ENCODE results near the gene MOGAT2.
"Not testable (repeated sequence)": the region's sequence is repeated elsewhere in the genome, so short reads cannot be mapped to it uniquely, and the experiment has no call there.

MOGAT2 gene

DNA sequence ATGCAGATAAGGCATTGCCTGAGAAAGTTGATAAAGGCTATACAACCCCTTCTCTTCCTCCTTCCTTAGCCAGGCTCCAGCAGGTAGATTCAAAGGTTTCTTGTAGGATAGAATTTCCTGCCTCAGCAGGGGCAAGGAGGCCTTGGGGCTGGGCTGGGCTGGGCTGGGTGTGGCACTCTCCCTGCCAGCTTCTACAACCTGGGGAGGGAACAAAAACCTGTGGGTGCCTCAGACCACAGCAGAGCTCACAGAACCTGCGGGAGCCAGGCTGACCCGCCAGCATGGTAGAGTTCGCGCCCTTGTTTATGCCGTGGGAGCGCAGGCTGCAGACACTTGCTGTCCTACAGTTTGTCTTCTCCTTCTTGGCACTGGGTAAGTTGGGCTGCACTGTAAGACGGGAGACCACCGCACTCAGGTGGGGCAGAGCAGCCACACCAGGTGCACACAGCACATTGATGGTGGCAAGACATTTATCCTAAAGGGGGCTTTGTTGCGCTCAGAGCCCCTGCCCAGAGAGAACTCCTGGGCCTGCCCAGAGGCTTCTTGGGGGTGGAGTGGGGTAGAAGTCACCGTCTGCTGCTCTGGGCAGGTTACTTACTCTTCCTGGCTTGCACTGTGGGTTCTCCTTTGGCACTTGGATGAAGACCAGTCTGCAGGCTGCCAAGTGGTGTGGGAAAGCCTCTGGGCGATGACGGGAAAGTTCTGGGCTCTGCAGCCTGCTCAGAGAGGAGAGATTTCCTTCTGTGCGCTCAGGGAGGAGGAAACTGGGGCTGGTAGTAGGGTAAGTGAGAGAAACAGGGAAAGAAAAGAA, at the start of gene MOGAT2:
Gene MOGAT2 (plus strand): TSS at position 231 of the 811 bp plus-strand sequence. CDS start 51 bp downstream, at position 282.
- peaks cover 60% of the 10 kb centered on the region for H3K27me3 ChIP-seq (ENCODE audit: control insufficient read depth, insufficient read depth, low read length)
- H3K27ac ChIP-seq (ENCODE audit: low read depth, low read length) = no peak within 1 kb of the TSS
- H3K9me3 ChIP-seq (ENCODE audit: control insufficient read depth, insufficient read depth, low read depth, low read length) = no peaks in the 10 kb centered on the region
- H3K4me1 ChIP-seq (ENCODE audit: control insufficient read depth, insufficient read depth, low read length) = no peaks in the 10 kb centered on the region; the same call in 1 of the 2 replicates
- H3K4me3 ChIP-seq (ENCODE audit: low read depth, low read length) = no peak within 1 kb of the TSS
- no peaks in the 10 kb centered on the region for H3K36me3 ChIP-seq (ENCODE audit: control insufficient read depth, insufficient read depth, low read length)
- H3K9ac ChIP-seq (ENCODE audit: low read length) = no peak within 1 kb of the TSS

DNA sequence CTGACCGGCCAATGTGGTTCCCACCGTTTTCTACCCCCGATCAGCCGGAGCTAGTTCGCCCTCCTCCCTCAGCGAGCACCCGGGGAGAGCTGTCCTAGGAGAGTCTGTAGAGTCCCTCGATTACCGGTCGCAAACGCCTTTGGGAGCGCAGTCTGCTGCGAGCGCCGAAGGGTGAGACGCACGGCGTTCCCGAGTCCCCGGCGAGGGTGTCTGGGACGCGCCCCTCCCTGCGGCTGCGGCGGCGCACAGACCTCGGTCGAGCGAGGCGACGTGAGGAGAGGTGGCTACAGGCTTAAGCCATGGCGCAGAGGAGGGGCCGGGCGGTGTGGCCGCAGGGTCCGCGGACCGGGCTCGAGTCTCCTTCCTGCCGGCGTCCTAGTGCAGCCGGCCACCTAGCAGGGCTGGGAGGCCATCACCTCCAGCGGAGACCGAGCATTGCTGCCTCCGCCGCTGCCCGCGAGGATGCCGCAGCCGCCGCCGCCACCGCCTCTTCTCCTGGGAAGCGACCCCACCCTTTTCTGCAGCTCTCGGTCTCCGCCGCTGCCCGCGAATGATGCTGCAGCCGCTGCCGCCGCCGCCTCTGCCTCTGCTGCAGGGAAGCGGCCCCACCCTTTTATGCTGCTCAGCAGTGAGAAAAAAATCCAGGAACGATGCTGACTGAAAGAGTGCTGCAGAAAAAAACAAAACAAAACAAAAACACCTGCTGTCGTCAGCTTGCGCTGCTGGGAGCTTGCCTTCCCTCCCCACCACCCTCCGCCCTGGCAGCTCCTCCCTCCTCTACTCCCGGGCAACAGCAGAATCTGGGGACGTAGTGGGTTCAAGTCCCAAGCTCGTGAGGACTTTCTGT, 49.0 kb upstream of the MOGAT2 start, which contains the start of gene MAP6:
Gene MAP6 (minus strand): TSS at position 588 of the 847 bp plus-strand sequence. CDS start 669 bp downstream, outside the sequence.
- Histone ChIP-seq H3K27ac (ENCODE audit: low read depth, low read length) (no peak within 1 kb of the TSS), H3K36me3 (ENCODE audit: control insufficient read depth, insufficient read depth, low read length) (no peaks in the 10 kb centered on the region), H3K4me3 (ENCODE audit: low read depth, low read length) (peak within 1 kb of the TSS; percentile 62), H3K9ac (ENCODE audit: low read length) (no peak within 1 kb of the TSS), H3K4me1 (ENCODE audit: control insufficient read depth, insufficient read depth, low read length) (peaks cover 15% of the 10 kb centered on the region; the same call in 1 of the 2 replicates), H3K27me3 (ENCODE audit: control insufficient read depth, insufficient read depth, low read length) (peaks cover 90% of the 10 kb centered on the region), H3K9me3 (ENCODE audit: control insufficient read depth, insufficient read depth, low read depth, low read length) (peaks cover 2% of the 10 kb centered on the region; the same call in 1 of the 2 replicates)

DNA sequence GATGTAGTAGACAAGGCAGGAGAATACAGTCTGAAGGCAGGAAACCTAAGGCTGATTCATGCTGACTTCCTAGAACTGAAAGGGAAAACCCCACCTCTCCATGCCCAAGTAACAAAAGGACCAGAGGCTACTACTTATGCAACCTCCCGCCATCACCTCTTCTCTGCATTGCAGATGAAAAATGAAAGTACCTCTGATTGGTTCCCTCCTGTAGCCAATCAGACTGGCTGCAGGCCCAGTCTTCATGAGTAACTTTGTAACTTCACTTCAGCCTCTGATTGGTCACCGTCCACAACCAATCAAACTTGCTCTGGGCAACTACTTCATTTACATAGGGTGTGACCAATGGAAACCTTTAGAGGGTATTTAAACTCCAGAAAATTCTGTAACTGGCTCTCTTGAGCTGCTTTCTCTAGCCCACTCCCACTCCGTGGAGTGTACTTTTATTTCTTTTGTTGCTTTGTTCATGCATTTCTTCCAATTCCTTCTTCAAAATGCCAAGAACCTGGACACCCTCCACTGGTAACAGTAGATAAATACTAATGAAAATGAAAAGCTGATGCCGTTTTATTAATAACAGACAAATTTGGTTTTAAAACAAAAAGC, 43.6 kb upstream of the MOGAT2 start:
- Histone ChIP-seq H3K9ac (ENCODE audit: low read length) (no peak overlapping the region), H3K27ac (ENCODE audit: low read depth, low read length) (no peak overlapping the region), H3K4me3 (ENCODE audit: low read depth, low read length) (no peak overlapping the region), H3K4me1 (ENCODE audit: control insufficient read depth, insufficient read depth, low read length) (no peaks in the 10 kb centered on the region), H3K36me3 (ENCODE audit: control insufficient read depth, insufficient read depth, low read length) (no peaks in the 10 kb centered on the region), H3K27me3 (ENCODE audit: control insufficient read depth, insufficient read depth, low read length) (peaks cover 67% of the 10 kb centered on the region), H3K9me3 (ENCODE audit: control insufficient read depth, insufficient read depth, low read depth, low read length) (peaks cover 6% of the 10 kb centered on the region; the same call in 1 of the 2 replicates)

DNA sequence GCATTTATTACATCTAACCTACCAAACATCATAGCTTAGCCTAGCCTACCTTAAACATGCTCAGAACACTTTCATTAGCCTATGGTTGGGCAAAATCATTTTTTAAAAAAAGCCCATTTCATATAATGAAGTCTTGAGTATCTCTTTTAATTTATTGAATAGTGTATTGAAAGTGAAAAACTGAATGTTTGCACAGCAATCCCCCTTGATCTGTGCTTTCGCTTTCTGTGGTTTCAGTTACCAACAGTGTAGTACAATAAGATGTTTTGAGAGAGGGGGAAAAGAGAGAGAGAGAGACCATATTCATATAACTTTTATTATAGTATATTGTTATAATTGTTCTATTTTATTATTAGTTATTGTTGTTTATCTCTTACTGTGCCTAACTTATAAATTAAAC, 40.4 kb upstream of the MOGAT2 start:
- Histone ChIP-seq H3K4me1 (ENCODE audit: control insufficient read depth, insufficient read depth, low read length) (no peaks in the 10 kb centered on the region), H3K36me3 (ENCODE audit: control insufficient read depth, insufficient read depth, low read length) (no peaks in the 10 kb centered on the region), H3K27ac (ENCODE audit: low read depth, low read length) (no peak overlapping the region), H3K4me3 (ENCODE audit: low read depth, low read length) (no peak overlapping the region), H3K9ac (ENCODE audit: low read length) (no peak overlapping the region), H3K27me3 (ENCODE audit: control insufficient read depth, insufficient read depth, low read length) (peaks cover 42% of the 10 kb centered on the region), H3K9me3 (ENCODE audit: control insufficient read depth, insufficient read depth, low read depth, low read length) (peaks cover 6% of the 10 kb centered on the region; the same call in 1 of the 2 replicates)

DNA sequence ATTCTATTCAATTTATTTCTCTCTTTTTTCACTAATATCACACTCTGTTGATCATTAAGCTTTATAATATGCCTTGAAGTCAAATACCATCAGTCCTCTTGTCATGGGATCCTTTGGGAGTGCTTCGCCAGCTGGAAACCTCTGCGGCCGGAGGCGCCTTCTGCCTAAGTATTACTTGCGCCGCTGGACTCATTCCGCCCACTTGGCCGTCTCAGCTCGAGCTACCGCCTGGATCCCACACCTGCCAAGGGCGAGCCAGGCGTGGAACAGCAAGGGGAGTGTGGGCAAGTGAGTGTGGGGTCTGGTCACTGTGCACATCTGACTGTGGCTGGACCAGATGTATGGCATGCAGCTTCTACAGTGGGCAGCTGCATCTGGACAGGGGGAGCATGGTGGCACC, 39.7 kb upstream of the MOGAT2 start:
- H3K4me1 ChIP-seq (ENCODE audit: control insufficient read depth, insufficient read depth, low read length) = no peaks in the 10 kb centered on the region
- H3K27ac ChIP-seq (ENCODE audit: low read depth, low read length) = no peak overlapping the region
- H3K27me3 ChIP-seq (ENCODE audit: control insufficient read depth, insufficient read depth, low read length) = peaks cover 35% of the 10 kb centered on the region
- H3K9me3 ChIP-seq (ENCODE audit: control insufficient read depth, insufficient read depth, low read depth, low read length) = peaks cover 6% of the 10 kb centered on the region; the same call in 1 of the 2 replicates
- H3K36me3 ChIP-seq (ENCODE audit: control insufficient read depth, insufficient read depth, low read length) = no peaks in the 10 kb centered on the region
- no peak overlapping the region for H3K4me3 ChIP-seq (ENCODE audit: low read depth, low read length)
- no peak overlapping the region for H3K9ac ChIP-seq (ENCODE audit: low read length)

DNA sequence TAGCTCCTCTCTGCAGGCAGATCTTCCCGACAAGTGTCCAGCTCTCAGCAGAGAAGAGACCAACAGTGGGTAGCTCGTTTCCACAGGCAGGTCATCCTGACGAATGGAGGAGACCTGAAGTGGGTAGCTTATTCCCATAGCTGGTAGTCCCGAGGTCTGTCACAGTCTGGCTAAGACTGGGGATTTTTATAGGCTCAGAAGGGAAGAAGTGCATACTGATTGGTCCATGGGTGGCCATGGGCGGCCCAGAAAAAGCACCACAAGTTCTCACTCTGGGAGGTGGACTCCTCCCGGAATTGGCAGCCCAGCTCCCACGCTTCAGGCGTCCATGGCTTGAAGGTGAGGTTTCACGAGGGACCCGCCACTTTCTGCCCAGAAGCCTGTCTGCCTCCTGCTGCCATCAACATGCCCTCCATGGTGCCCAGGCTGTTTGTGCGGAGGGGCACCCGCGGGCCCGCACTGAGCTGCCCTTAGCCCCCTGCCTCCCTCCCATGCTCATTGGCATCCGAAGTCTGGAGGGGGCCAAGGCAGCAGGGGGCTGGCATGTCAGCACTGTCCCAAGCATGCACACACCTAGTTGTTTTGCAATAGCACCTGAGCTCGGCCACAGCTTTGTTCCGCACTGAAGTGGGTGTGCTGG, 38.9 kb upstream of the MOGAT2 start:
- no peak overlapping the region for H3K4me3 ChIP-seq (ENCODE audit: low read depth, low read length)
- H3K36me3 ChIP-seq (ENCODE audit: control insufficient read depth, insufficient read depth, low read length) = no peaks in the 10 kb centered on the region
- H3K27ac ChIP-seq (ENCODE audit: low read depth, low read length) = no peak overlapping the region
- no peaks in the 10 kb centered on the region for H3K4me1 ChIP-seq (ENCODE audit: control insufficient read depth, insufficient read depth, low read length)
- H3K9ac ChIP-seq (ENCODE audit: low read length) = no peak overlapping the region
- peaks cover 4% of the 10 kb centered on the region; the same call in 1 of the 2 replicates for H3K9me3 ChIP-seq (ENCODE audit: control insufficient read depth, insufficient read depth, low read depth, low read length)
- H3K27me3 ChIP-seq (ENCODE audit: control insufficient read depth, insufficient read depth, low read length) = peaks cover 33% of the 10 kb centered on the region

DNA sequence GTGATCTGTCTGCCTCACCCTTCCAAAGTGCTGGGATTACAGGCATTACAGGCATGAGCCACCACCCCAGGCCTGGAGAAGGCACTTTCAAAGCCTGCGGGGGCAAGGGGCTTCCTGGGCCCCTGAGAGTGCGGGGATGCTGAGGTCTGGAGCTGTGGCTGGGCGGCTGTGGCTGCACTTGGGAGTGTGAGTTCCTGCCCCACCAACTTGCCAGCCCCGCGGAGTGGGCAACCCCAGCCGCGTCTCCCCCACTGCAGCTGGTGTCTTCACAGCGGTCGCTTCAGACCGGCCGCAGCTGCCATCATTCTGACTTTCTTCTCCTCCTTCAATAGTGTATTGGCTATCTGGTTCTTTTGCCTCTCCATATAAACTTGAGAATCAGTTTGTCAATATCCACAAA, 38.1 kb upstream of the MOGAT2 start:
- H3K36me3 ChIP-seq (ENCODE audit: control insufficient read depth, insufficient read depth, low read length) = no peaks in the 10 kb centered on the region
- H3K27me3 ChIP-seq (ENCODE audit: control insufficient read depth, insufficient read depth, low read length) = peaks cover 33% of the 10 kb centered on the region
- no peak overlapping the region for H3K27ac ChIP-seq (ENCODE audit: low read depth, low read length)
- no peaks in the 10 kb centered on the region for H3K4me1 ChIP-seq (ENCODE audit: control insufficient read depth, insufficient read depth, low read length)
- no peaks in the 10 kb centered on the region for H3K9me3 ChIP-seq (ENCODE audit: control insufficient read depth, insufficient read depth, low read depth, low read length)
- H3K9ac ChIP-seq (ENCODE audit: low read length) = no peak overlapping the region
- no peak overlapping the region for H3K4me3 ChIP-seq (ENCODE audit: low read depth, low read length)

DNA sequence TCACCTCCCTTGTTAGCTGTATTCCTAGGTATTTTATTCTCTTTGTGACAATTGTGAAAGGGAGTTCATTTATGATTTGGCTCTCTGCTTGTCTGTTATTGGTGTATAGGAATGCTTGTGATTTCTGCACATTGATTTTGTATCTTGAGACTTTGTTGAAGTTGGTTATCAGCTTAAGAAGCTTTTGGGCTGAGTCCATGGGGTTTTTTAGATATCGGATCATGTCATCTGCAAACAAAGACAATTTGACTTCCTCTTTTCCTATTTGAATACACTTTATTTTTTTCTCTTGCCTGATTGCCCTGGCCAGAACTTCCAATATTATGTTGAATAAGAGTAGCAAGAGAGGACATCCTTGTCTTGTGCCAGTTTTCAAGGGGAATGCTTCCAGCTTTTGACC, 33.8 kb upstream of the MOGAT2 start:
- not testable (repeated sequence) for H3K36me3 ChIP-seq (ENCODE audit: control insufficient read depth, insufficient read depth, low read length); H3K27ac ChIP-seq (ENCODE audit: low read depth, low read length); H3K9ac ChIP-seq (ENCODE audit: low read length); H3K4me3 ChIP-seq (ENCODE audit: low read depth, low read length); H3K9me3 ChIP-seq (ENCODE audit: control insufficient read depth, insufficient read depth, low read depth, low read length); H3K4me1 ChIP-seq (ENCODE audit: control insufficient read depth, insufficient read depth, low read length)
- H3K27me3 ChIP-seq (ENCODE audit: control insufficient read depth, insufficient read depth, low read length) = peaks cover 26% of the 10 kb centered on the region

DNA sequence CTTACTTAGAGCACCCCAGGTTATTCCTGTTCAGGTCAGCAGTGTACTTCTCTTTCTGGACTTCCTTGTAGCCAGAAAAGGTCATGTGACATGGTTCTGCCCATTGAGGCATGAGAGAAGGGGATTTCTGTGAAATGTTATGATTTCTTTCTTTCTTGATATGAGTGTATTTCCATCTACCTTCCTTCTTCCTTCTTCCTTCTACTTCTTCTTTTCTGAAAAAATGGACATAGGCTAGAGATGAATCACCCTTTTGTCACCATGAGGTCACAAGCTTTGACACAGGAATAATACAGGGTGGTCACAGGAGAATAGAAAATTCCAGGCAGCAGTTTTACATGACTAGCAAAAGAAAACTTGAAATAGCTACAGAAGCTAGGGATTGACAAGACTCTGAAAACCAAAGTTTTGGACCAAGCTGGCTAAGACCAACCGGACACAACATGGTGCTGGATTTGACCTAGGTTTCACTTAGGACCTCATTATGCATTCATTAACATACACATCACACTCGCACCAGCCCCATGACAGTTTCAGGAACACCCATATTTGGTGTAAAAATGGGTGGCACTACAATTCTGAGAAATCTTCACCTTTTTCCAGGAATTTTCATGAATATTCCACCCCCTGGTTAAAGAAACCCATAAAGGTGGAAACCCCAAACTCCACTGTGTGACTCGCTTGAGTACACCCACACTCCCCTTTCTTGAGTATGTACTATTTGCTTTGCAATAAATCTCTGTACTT, 27.6 kb upstream of the MOGAT2 start:
- H3K9ac ChIP-seq (ENCODE audit: low read length) = no peak overlapping the region
- H3K27ac ChIP-seq (ENCODE audit: low read depth, low read length) = no peak overlapping the region
- no peaks in the 10 kb centered on the region; the same call in 1 of the 2 replicates for H3K9me3 ChIP-seq (ENCODE audit: control insufficient read depth, insufficient read depth, low read depth, low read length)
- peaks cover 17% of the 10 kb centered on the region for H3K27me3 ChIP-seq (ENCODE audit: control insufficient read depth, insufficient read depth, low read length)
- no peaks in the 10 kb centered on the region for H3K36me3 ChIP-seq (ENCODE audit: control insufficient read depth, insufficient read depth, low read length)
- no peaks in the 10 kb centered on the region for H3K4me1 ChIP-seq (ENCODE audit: control insufficient read depth, insufficient read depth, low read length)
- no peak overlapping the region for H3K4me3 ChIP-seq (ENCODE audit: low read depth, low read length)

DNA sequence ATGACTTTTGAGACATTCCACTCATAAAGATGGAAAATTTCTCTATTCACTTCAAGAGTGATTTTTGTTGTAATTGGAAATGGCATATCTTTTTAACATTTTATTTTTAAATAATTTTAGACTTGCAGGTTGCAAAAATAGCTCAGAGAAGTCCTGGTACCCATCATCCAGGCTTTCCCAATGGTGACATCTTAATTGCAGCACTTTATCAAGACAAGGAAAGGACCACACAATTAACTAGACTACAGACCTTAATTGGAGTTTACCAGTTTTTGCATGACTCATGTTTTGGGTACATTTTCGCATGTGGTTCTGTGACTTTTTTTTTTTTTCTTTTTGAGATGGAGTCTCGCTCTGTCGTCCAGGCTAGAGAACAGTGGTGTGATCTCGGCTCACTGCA, 25.8 kb upstream of the MOGAT2 start:
- H3K9me3 ChIP-seq (ENCODE audit: control insufficient read depth, insufficient read depth, low read depth, low read length) = no peaks in the 10 kb centered on the region
- no peak overlapping the region for H3K4me3 ChIP-seq (ENCODE audit: low read depth, low read length)

More for the DNA sequence above, 25.8 kb upstream of the MOGAT2 start:
- no peak overlapping the region for H3K27ac ChIP-seq (ENCODE audit: low read depth, low read length)
- H3K9ac ChIP-seq (ENCODE audit: low read length) = no peak overlapping the region
- H3K36me3 ChIP-seq (ENCODE audit: control insufficient read depth, insufficient read depth, low read length) = no peaks in the 10 kb centered on the region
- no peaks in the 10 kb centered on the region for H3K4me1 ChIP-seq (ENCODE audit: control insufficient read depth, insufficient read depth, low read length)
- H3K27me3 ChIP-seq (ENCODE audit: control insufficient read depth, insufficient read depth, low read length) = peaks cover 16% of the 10 kb centered on the region

All from HUES6 (cell line).